Heart right ventricle (tissue), 16 donors: ENCODE results near the gene NUP160. TPM values are rescaled to one million over a fixed set of nuclear protein-coding genes. Genes with fewer than 3 reads are reported as not detected.
"Not testable (repeated sequence)": the region's sequence is repeated elsewhere in the genome, so short reads cannot be mapped to it uniquely, and the experiment has no call there.

ENCODE experiments used
- ATAC-seq, 8 donors: fragments of 200-7000 bp; cut with Tn5 transposase; one replicate each; pipeline ENCODE4 v1.9.1; 2020; ENCODE audit warnings: mild to moderate bottlenecking in 8 of 8, moderate library complexity in 8 of 8, moderate number of reproducible peaks in 1 of 8
- DNase-seq, 2 donors: peaks; one replicate each; pipeline ENCODE4 v3.0.0-alpha.2; 2020
- H3K27ac ChIP-seq, 10 donors: fragments of 200-600 bp; sonication (generic) in 2 of 10; one replicate each; pipeline versions ENCODE4 v1.5.0 to v1.8.0; 2020 to 2022; ENCODE audit warnings: mild to moderate bottlenecking in 3 of 10
- H3K27me3 ChIP-seq, 7 donors: fragments of 200-600 bp; one replicate each; pipeline ENCODE4 v1.8.0; 2021 to 2022; ENCODE audit warnings: mild to moderate bottlenecking in 2 of 7
- H3K36me3 ChIP-seq, 9 donors: fragments of 200-600 bp; sonication (generic) in 1 of 9; one replicate each; pipeline versions ENCODE4 v1.5.0 to v1.8.0; 2020 to 2022; ENCODE audit warnings: mild to moderate bottlenecking in 2 of 9
- H3K4me1 ChIP-seq, 9 donors: fragments of 200-600 bp; sonication (generic) in 1 of 9; one replicate each; pipeline versions ENCODE4 v1.5.0 to v1.8.0; 2020 to 2022; ENCODE audit warnings: mild to moderate bottlenecking in 4 of 9
- H3K4me3 ChIP-seq, 10 donors: fragments of 200-600 bp; sonication (generic) in 2 of 10; one replicate each; pipeline versions ENCODE4 v1.5.0 to v1.8.0; 2020 to 2022; ENCODE audit warnings: mild to moderate bottlenecking in 7 of 10, moderate library complexity in 2 of 10
- H3K9me3 ChIP-seq, 11 donors: fragments of 200-600 bp in 10 of 11; sonication (generic) in 2 of 11; one replicate each; pipeline versions ENCODE4 v1.5.0 to v1.8.0; 2013 to 2022; ENCODE audit warnings: mild to moderate bottlenecking in 2 of 11, control low read depth in 1 of 11, moderate library complexity in 1 of 11
- CTCF ChIP-seq, 9 donors: fragments of 200-600 bp; sonication (generic) in 2 of 9; IDR thresholded peaks; one replicate each; pipeline versions ENCODE4 v1.5.0 to v1.8.0; 2021 to 2022; ENCODE audit warnings: antibody characterized with exemption in 9 of 9, mild to moderate bottlenecking in 5 of 9, moderate library complexity in 1 of 9
- WGBS, 2 donors: extraction: QIAGEN DNeasy Blood & Tissue Kit; methylation state at CpG; one replicate each; pipeline ENCODE4 v1.1.7; 2013; ENCODE audit warnings: inconsistent platforms in 1 of 2; 5-methylcytosine and 5-hydroxymethylcytosine counted together
- intact Hi-C, 10 donors: fragments of 100-400 bp; cut with DNase I; formaldehyde crosslinking; loops; one replicate each; pipeline versions ENCODE4 v1.11.1 to v1.14.2; 2022
- long read RNA-seq, 3 donors: library from polyadenylated mRNA; unstranded; transcript quantifications; one replicate each; pipeline ENCODE4 v2.0.0, GENCODE V29; 2020 to 2021
- polyA plus RNA-seq, 2 donors: library from polyadenylated mRNA; stranded (reverse); fragments of 200-250 nt; gene quantifications; one replicate each; pipeline ENCODE4 v1.2.3, GENCODE V29; 2013
- total RNA-seq, 10 donors: library from RNA; stranded (reverse); fragmentation: NEBNext Ultra II Directional in 3 of 10; extraction: Animal tissue kit (Norgen Biotek cat#: 25700) in 3 of 10; gene quantifications; one replicate each; pipeline versions ENCODE4 v1.2.1 to v1.2.4, GENCODE V29; 2021 to 2023
- donor health status: Arrhythmogenic right ventricular cardiomyopathy.
- donor health status: ischemic (EF 13 %, LVEDD 7.1; RV severe dilation, severe dysfunction).
- donor health status: healthy with polysubstance abuse.
- donor health status: DM: no; HTN: yes; CAD: no.
- donor health status: DM: no; HTN: no; CAD: no.
- donor health status: ischemic (EF 25% LVEDD 6.9; RV normal size, moderate dysfunction).
- donor health status: ischemic (EF 25% LVEDD 5.7; RV mildly dilated, moderate dysfunction).
- donor health status: healthy.
- donor health status: DM: yes; HTN: yes; CAD: no.
- donor health status: Ischemic cardiomyopathy.
- donor health status: ischemic (EF 35%, LVEDD 5.7; RV mildly dilated, moderate dysfunction).
- donor health status: nonischemic (EF 11% LVEDD 7.7; RV severe dilation, severe dysfunction).
- donor health status: DM: yes; HTN: yes; CAD: no.
- donor health status: PGD.
- donor health status: ischemic (EF 29% LVEDD 5.4; RV normal size, mild dysfunction).
- donor health status: nonischemic (EF 23%, LVEDD 6.1; RV moderate dilation, normal function).

The NUP160 gene, protein sequence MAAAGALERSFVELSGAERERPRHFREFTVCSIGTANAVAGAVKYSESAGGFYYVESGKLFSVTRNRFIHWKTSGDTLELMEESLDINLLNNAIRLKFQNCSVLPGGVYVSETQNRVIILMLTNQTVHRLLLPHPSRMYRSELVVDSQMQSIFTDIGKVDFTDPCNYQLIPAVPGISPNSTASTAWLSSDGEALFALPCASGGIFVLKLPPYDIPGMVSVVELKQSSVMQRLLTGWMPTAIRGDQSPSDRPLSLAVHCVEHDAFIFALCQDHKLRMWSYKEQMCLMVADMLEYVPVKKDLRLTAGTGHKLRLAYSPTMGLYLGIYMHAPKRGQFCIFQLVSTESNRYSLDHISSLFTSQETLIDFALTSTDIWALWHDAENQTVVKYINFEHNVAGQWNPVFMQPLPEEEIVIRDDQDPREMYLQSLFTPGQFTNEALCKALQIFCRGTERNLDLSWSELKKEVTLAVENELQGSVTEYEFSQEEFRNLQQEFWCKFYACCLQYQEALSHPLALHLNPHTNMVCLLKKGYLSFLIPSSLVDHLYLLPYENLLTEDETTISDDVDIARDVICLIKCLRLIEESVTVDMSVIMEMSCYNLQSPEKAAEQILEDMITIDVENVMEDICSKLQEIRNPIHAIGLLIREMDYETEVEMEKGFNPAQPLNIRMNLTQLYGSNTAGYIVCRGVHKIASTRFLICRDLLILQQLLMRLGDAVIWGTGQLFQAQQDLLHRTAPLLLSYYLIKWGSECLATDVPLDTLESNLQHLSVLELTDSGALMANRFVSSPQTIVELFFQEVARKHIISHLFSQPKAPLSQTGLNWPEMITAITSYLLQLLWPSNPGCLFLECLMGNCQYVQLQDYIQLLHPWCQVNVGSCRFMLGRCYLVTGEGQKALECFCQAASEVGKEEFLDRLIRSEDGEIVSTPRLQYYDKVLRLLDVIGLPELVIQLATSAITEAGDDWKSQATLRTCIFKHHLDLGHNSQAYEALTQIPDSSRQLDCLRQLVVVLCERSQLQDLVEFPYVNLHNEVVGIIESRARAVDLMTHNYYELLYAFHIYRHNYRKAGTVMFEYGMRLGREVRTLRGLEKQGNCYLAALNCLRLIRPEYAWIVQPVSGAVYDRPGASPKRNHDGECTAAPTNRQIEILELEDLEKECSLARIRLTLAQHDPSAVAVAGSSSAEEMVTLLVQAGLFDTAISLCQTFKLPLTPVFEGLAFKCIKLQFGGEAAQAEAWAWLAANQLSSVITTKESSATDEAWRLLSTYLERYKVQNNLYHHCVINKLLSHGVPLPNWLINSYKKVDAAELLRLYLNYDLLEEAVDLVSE (N-terminal part only)
- 10 to 100 TPM; 13.4 to 17.7 (median 14.7) TPM for total RNA-seq
- polyA plus RNA-seq: 10 to 100 TPM in 1 of 2 donors, 1 to 10 TPM in 1; 8.0 to 16.5 TPM
- long read RNA-seq, donor 1, full-length matches to known transcripts: 38 of 52 reads
- long read RNA-seq, donor 1, partial matches to known transcripts: 8 of 52 reads
- long read RNA-seq, donor 1, other reads (novel, unspliced or antisense): 6 of 52 reads
- long read RNA-seq, donor 2, full-length matches to known transcripts: 44 of 50 reads
- long read RNA-seq, donor 2, partial matches to known transcripts: 2 of 50 reads
- long read RNA-seq, donor 2, other reads (novel, unspliced or antisense): 4 of 50 reads
- long read RNA-seq, donor 3, full-length matches to known transcripts: 37 of 50 reads
- long read RNA-seq, donor 3, partial matches to known transcripts: 5 of 50 reads
- long read RNA-seq, donor 3, other reads (novel, unspliced or antisense): 8 of 50 reads

- H3K9me3 ChIP-seq: no peaks in the 10 kb centered on the region
- peak in 2 of 9 donors; percentile 29 to 35 for TF ChIP-seq CTCF (IDR thresholded peaks at IDR 0.05)
- intact Hi-C loops: loop anchor here in 5 of 10 donors (1.0 to 10.0 kb wide), 3 partner anchors 81 to 206 kb away; partner anchors contain the start of genes MTCH2 (in 4 of the 5) and FNBP4 (in 2 of the 5)
- peaks cover 3 to 50% (median 30%) of the 10 kb centered on the region in 9 donors for H3K4me1 ChIP-seq
- ATAC-seq (peak; percentile 91 to 97 (median 95)), DNase-seq (peak; percentile 86 to 87)
- 0% methylated on average over 66 of the region's 66 CpGs for WGBS, 2 donors
- H3K36me3 ChIP-seq: peaks cover 0 to 38% (median 5%) of the 10 kb centered on the region in 9 donors
- H3K4me3 ChIP-seq: peak within 1 kb of the TSS; percentile 53 to 99 (median 86)
- peak within 1 kb of the TSS; percentile 69 to 95 (median 92) for H3K27ac ChIP-seq
- H3K27me3 ChIP-seq: no peaks in the 10 kb centered on the region
Measured at GRCh38 chr11:47847892-47848699, at the start of gene NUP160. TSS of gene NUP160 (minus strand) at chr11:47848350. CDS start at chr11:47848318, 32 bp downstream.

DNA sequence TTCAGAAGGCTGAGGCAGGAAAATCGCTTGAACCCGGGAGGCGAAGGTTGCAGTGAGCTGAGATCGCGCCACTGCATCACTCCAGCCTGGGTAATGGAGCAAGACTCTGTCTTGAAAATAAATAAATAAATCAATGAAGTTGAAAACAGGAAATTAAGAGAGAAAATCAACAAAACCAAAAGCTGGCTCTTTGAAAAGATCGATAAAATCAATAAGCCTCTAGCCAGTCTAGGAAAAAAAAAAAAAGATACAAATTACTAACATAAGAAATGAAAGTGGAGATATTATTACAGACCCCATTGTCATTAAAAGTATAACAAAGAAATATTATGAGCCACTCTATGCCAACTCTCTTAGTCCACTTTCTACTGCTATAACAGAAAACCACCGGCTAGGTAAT is 48.0 kb upstream of the NUP160 start:
- Histone ChIP-seq H3K27me3 (peaks cover 0 to 3% (median 0%) of the 10 kb centered on the region in 7 donors), H3K4me1 (no peaks in the 10 kb centered on the region), H3K4me3 (no peak overlapping the region), H3K27ac (no peak overlapping the region), H3K9me3 (peaks cover 0 to 6% (median 0%) of the 10 kb centered on the region in 11 donors), H3K36me3 (no peaks in the 10 kb centered on the region)
- DNase-seq (no peak), ATAC-seq (no peak)
- WGBS, 2 donors: 98% methylated on average over 7 of the region's 7 CpGs
- intact Hi-C loops: no loop called here
- TF ChIP-seq CTCF (IDR thresholded peaks at IDR 0.05): no peak

GRCh38 chr11:47895035-47895434 is 46.9 kb upstream of the NUP160 start:
- ATAC-seq: no peak
- no peak overlapping the region for H3K4me3 ChIP-seq
- TF ChIP-seq CTCF (IDR thresholded peaks at IDR 0.05): no peak
- intact Hi-C loops: no loop called here
- no peak overlapping the region for H3K27ac ChIP-seq
- no peak for DNase-seq
- no peaks in the 10 kb centered on the region for H3K36me3 ChIP-seq
- peaks cover 0 to 6% (median 0%) of the 10 kb centered on the region in 11 donors for H3K9me3 ChIP-seq
- peaks cover 0 to 5% (median 0%) of the 10 kb centered on the region in 9 donors for H3K4me1 ChIP-seq
- peaks cover 0 to 3% (median 0%) of the 10 kb centered on the region in 7 donors for H3K27me3 ChIP-seq
- WGBS, 2 donors: 91 to 96% methylated on average over 2 of the region's 2 CpGs

- H3K27me3 ChIP-seq, H3K36me3 ChIP-seq, H3K9me3 ChIP-seq, H3K4me1 ChIP-seq, ATAC-seq, H3K4me3 ChIP-seq, intact Hi-C loops, DNase-seq, H3K27ac ChIP-seq: not testable (repeated sequence)
- 94% methylated on average over 48 to 57 of the region's 57 CpGs for WGBS, 2 donors
Measured at GRCh38 chr11:47892546-47893276, 44.6 kb upstream of the NUP160 start.
